HEK293 (cell line): ENCODE results near the gene ZNF416.

Experiments
- BCL11B ChIP-seq: fragments of 450-650 bp; formaldehyde crosslinking; IDR thresholded peaks from 2 replicates; pipeline ENCODE4 v1.5.1; 2016; ENCODE audit warnings: low read depth, missing biosample characterization, missing genetic modification characterization
- CTCF ChIP-seq: fragments of 450-650 bp; formaldehyde crosslinking; IDR thresholded peaks from 2 replicates; pipeline ENCODE4 v1.5.1; 2016; ENCODE audit warnings: missing biosample characterization, missing genetic modification characterization
- GFI1B ChIP-seq: fragments of 450-650 bp; formaldehyde crosslinking; IDR thresholded peaks from 2 replicates; pipeline ENCODE4 v1.5.1; 2016; ENCODE audit warnings: missing biosample characterization, missing genetic modification characterization
- HOXD13 ChIP-seq: sonication (generic); formaldehyde crosslinking; IDR thresholded peaks from 2 replicates; pipeline ENCODE4 v1.8.0; 2022; ENCODE audit warnings: missing genetic modification reagents, borderline replicate concordance
- IKZF3 ChIP-seq: fragments of 450-650 bp; IDR thresholded peaks from 2 replicates; pipeline ENCODE4 v1.5.0; 2018; ENCODE audit warnings: missing biosample characterization, mild to moderate bottlenecking, missing genetic modification characterization, moderate library complexity
- SP2 ChIP-seq: fragments of 450-650 bp; formaldehyde crosslinking; IDR thresholded peaks from 2 replicates; pipeline ENCODE4 v1.5.1; 2016; ENCODE audit warnings: missing biosample characterization, missing genetic modification characterization
- SP7 ChIP-seq: fragments of 450-650 bp; formaldehyde crosslinking; IDR thresholded peaks from 2 replicates; pipeline ENCODE4 v1.5.1; 2016; ENCODE audit warnings: missing biosample characterization, missing genetic modification characterization
- TCF7L2 ChIP-seq: IDR thresholded peaks from 2 replicates; pipeline ENCODE4 v1.6.1; 2011; ENCODE audit warnings: low read depth, mild to moderate bottlenecking, inconsistent platforms, low read length, moderate library complexity, borderline replicate concordance
- ZBTB10 ChIP-seq: fragments of 450-650 bp; formaldehyde crosslinking; IDR thresholded peaks from 2 replicates; pipeline ENCODE4 v1.5.1; 2016; ENCODE audit warnings: missing biosample characterization, missing genetic modification characterization
- ZNF10 ChIP-seq: fragments of 450-650 bp; formaldehyde crosslinking; IDR thresholded peaks from 2 replicates; pipeline ENCODE4 v1.5.1; 2017; ENCODE audit warnings: missing biosample characterization, missing genetic modification characterization
- ZNF169 ChIP-seq: fragments of 450-650 bp; formaldehyde crosslinking; IDR thresholded peaks from 2 replicates; pipeline ENCODE4 v1.5.1; 2016; ENCODE audit warnings: missing biosample characterization, missing genetic modification characterization
- ZNF23 ChIP-seq: fragments of 450-650 bp; formaldehyde crosslinking; IDR thresholded peaks from 2 replicates; pipeline ENCODE4 v1.5.1; 2016; ENCODE audit warnings: missing biosample characterization, missing genetic modification characterization, borderline replicate concordance
- ZNF274 ChIP-seq, 2 experiments: fragments of 200-500 bp in 1 of 2; fragments of 450-650 bp in 1 of 2; sonication (Bioruptor generic) in 1 of 2; formaldehyde crosslinking in 1 of 2; IDR thresholded peaks; 2 replicates each; pipeline versions ENCODE4 v1.5.1 to v1.6.1; 2014 to 2016; ENCODE audit warnings: borderline replicate concordance in 1 of 2, inconsistent platforms in 1 of 2, low read length in 1 of 2, missing biosample characterization in 1 of 2, missing genetic modification characterization in 1 of 2
- ZNF311 ChIP-seq: fragments of 450-650 bp; formaldehyde crosslinking; IDR thresholded peaks from 2 replicates; pipeline ENCODE4 v1.5.1; 2017; ENCODE audit warnings: missing biosample characterization, missing genetic modification characterization, borderline replicate concordance
- ZNF324 ChIP-seq: fragments of 450-650 bp; formaldehyde crosslinking; IDR thresholded peaks from 2 replicates; pipeline ENCODE4 v1.5.1; 2016; ENCODE audit warnings: missing biosample characterization, missing genetic modification characterization
- ZNF391 ChIP-seq: fragments of 450-650 bp; formaldehyde crosslinking; IDR thresholded peaks from 2 replicates; pipeline ENCODE4 v1.5.1; 2016; ENCODE audit warnings: low read depth, missing biosample characterization, missing genetic modification characterization, borderline replicate concordance
- ZNF416 ChIP-seq: fragments of 450-650 bp; formaldehyde crosslinking; IDR thresholded peaks from 2 replicates; pipeline ENCODE4 v1.5.1; 2016; ENCODE audit warnings: missing biosample characterization, missing genetic modification characterization
- ZNF449 ChIP-seq: fragments of 450-650 bp; formaldehyde crosslinking; IDR thresholded peaks from 2 replicates; pipeline ENCODE4 v1.5.1; 2017; ENCODE audit warnings: missing biosample characterization, mild to moderate bottlenecking, missing genetic modification characterization, moderate library complexity
- ZNF501 ChIP-seq: fragments of 450-650 bp; formaldehyde crosslinking; IDR thresholded peaks from 2 replicates; pipeline ENCODE4 v1.5.1; 2016; ENCODE audit warnings: missing biosample characterization, missing genetic modification characterization
- ZNF621 ChIP-seq: fragments of 450-650 bp; formaldehyde crosslinking; IDR thresholded peaks from 2 replicates; pipeline ENCODE4 v1.5.1; 2017; ENCODE audit warnings: missing biosample characterization, missing genetic modification characterization
- ZNF658 ChIP-seq: fragments of 450-650 bp; formaldehyde crosslinking; IDR thresholded peaks from 2 replicates; pipeline ENCODE4; 2016; ENCODE audit warnings: missing biosample characterization, missing genetic modification characterization
- ZNF664 ChIP-seq: fragments of 450-650 bp; formaldehyde crosslinking; IDR thresholded peaks from 2 replicates; pipeline ENCODE4 v1.5.1; 2016; ENCODE audit warnings: missing biosample characterization, missing genetic modification characterization
- ZNF670 ChIP-seq: fragments of 450-650 bp; formaldehyde crosslinking; IDR thresholded peaks from 2 replicates; pipeline ENCODE4 v1.5.1; 2016; ENCODE audit warnings: missing biosample characterization, missing genetic modification characterization, low read depth
- ZNF785 ChIP-seq: fragments of 450-650 bp; formaldehyde crosslinking; IDR thresholded peaks from 2 replicates; pipeline ENCODE4 v1.5.1; 2016; ENCODE audit warnings: missing biosample characterization, missing genetic modification characterization
- ZSCAN5A ChIP-seq: fragments of 450-650 bp; formaldehyde crosslinking; IDR thresholded peaks from 2 replicates; pipeline ENCODE4 v1.5.1; 2016; ENCODE audit warnings: missing biosample characterization, missing genetic modification characterization
- TF ChIP-seq, protein P1 (sequence below): fragments of 450-650 bp; formaldehyde crosslinking; IDR thresholded peaks from 2 replicates; pipeline ENCODE4 v1.5.1; 2016; ENCODE audit warnings: missing biosample characterization, missing genetic modification characterization, borderline replicate concordance

The ZNF416 gene

GRCh38 chr19:57578487-57579205, at the start of gene ZNF416 (continued):
- TF ChIP-seq ZNF449 (no peak), ZNF311 (no peak), SP7 (no peak), ZNF416 (tag by site-specific recombination) (no peak), ZNF658 (no peak), ZSCAN5A (no peak), ZNF23 (tag by site-specific recombination) (no peak), BCL11B (tag by site-specific recombination) (no peak), IKZF3 (tag by site-specific recombination) (no peak), ZNF670 (tag by site-specific recombination) (no peak), GFI1B (tag by site-specific recombination) (no peak), ZNF501 (tag by site-specific recombination) (no peak), ZNF169 (tag by site-specific recombination) (no peak), ZNF664 (tag by site-specific recombination) (0 out of 2 replicates have a peak, but pooled peaks have one; percentile 18), TCF7L2 (no peak), SP2 (tag by site-specific recombination) (peak; percentile 86), ZBTB10 (tag by site-specific recombination) (no peak), CTCF (tag by site-specific recombination) (peak; percentile 58; the same call in 1 of the 2 replicates), ZNF274 (IDR thresholded peaks at IDR 0.05; ENCODE audit: low read length) (no peak), ZNF274 (tag by site-specific recombination; IDR thresholded peaks at IDR 0.05; ENCODE audit: borderline replicate concordance) (no peak), ZNF785 (no peak), ZNF10 (tag by site-specific recombination) (no peak), ZNF621 (tag by site-specific recombination) (no peak), HOXD13 (no peak), ZNF391 (tag by site-specific recombination) (no peak), ZNF324 (tag by site-specific recombination) (no peak)
- TF ChIP-seq, protein P1, sequence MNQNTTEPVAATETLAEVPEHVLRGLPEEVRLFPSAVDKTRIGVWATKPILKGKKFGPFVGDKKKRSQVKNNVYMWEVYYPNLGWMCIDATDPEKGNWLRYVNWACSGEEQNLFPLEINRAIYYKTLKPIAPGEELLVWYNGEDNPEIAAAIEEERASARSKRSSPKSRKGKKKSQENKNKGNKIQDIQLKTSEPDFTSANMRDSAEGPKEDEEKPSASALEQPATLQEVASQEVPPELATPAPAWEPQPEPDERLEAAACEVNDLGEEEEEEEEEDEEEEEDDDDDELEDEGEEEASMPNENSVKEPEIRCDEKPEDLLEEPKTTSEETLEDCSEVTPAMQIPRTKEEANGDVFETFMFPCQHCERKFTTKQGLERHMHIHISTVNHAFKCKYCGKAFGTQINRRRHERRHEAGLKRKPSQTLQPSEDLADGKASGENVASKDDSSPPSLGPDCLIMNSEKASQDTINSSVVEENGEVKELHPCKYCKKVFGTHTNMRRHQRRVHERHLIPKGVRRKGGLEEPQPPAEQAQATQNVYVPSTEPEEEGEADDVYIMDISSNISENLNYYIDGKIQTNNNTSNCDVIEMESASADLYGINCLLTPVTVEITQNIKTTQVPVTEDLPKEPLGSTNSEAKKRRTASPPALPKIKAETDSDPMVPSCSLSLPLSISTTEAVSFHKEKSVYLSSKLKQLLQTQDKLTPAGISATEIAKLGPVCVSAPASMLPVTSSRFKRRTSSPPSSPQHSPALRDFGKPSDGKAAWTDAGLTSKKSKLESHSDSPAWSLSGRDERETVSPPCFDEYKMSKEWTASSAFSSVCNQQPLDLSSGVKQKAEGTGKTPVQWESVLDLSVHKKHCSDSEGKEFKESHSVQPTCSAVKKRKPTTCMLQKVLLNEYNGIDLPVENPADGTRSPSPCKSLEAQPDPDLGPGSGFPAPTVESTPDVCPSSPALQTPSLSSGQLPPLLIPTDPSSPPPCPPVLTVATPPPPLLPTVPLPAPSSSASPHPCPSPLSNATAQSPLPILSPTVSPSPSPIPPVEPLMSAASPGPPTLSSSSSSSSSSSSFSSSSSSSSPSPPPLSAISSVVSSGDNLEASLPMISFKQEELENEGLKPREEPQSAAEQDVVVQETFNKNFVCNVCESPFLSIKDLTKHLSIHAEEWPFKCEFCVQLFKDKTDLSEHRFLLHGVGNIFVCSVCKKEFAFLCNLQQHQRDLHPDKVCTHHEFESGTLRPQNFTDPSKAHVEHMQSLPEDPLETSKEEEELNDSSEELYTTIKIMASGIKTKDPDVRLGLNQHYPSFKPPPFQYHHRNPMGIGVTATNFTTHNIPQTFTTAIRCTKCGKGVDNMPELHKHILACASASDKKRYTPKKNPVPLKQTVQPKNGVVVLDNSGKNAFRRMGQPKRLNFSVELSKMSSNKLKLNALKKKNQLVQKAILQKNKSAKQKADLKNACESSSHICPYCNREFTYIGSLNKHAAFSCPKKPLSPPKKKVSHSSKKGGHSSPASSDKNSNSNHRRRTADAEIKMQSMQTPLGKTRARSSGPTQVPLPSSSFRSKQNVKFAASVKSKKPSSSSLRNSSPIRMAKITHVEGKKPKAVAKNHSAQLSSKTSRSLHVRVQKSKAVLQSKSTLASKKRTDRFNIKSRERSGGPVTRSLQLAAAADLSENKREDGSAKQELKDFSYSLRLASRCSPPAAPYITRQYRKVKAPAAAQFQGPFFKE = no peak
